ENCODE data around the gene SEPTIN8. TPM values are rescaled to one million over a fixed set of nuclear protein-coding genes. Genes with fewer than 3 reads are reported as not detected.
A peak's percentile ranks its signal among the peaks of the same experiment; 100 is the strongest.

The SEPTIN8 gene
- total RNA-seq, 4 donors from 2014 or later, result 33.6 to 85.8 (median 56.2) TPM

GRCh38 chr5:132776938-132777208, 166 bp downstream of the SEPTIN8 start:
- Histone ChIP-seq H3K27me3 (no peaks in the 10 kb centered on the region), H3K4me1 (peaks cover 0 to 33% (median 7%) of the 10 kb centered on the region in 4 donors), H3K27ac (peak overlapping the region; percentile 63 to 83 (median 71)), H3K9me3 (no peaks in the 10 kb centered on the region), H3K4me3 (peak overlapping the region; percentile 81 to 98 (median 90)), H3K36me3 (no peaks in the 10 kb centered on the region)
- TF ChIP-seq POLR2A (IDR thresholded peaks at IDR 0.05), result no peak
- TF ChIP-seq CTCF (IDR thresholded peaks at IDR 0.05), result no peak
- no peak for DNase-seq

- TF ChIP-seq POLR2A (IDR thresholded peaks at IDR 0.05), result peak in 1 of 2 donors; percentile 20
- TF ChIP-seq CTCF (IDR thresholded peaks at IDR 0.05), result no peak
- no peaks in the 10 kb centered on the region for H3K36me3 ChIP-seq
- H3K4me3 ChIP-seq, result peak overlapping the region; percentile 81 to 98 (median 90)
- peak overlapping the region; percentile 63 to 83 (median 71) for H3K27ac ChIP-seq
- peak in 2 of 3 donors; percentile 51 to 57 for DNase-seq
- H3K4me1 ChIP-seq, result peaks cover 0 to 36% (median 7%) of the 10 kb centered on the region in 4 donors
- no peaks in the 10 kb centered on the region for H3K27me3 ChIP-seq
- no peaks in the 10 kb centered on the region for H3K9me3 ChIP-seq
Observed at GRCh38 chr5:132776131-132776937, 705 bp downstream of the SEPTIN8 start.

DNA sequence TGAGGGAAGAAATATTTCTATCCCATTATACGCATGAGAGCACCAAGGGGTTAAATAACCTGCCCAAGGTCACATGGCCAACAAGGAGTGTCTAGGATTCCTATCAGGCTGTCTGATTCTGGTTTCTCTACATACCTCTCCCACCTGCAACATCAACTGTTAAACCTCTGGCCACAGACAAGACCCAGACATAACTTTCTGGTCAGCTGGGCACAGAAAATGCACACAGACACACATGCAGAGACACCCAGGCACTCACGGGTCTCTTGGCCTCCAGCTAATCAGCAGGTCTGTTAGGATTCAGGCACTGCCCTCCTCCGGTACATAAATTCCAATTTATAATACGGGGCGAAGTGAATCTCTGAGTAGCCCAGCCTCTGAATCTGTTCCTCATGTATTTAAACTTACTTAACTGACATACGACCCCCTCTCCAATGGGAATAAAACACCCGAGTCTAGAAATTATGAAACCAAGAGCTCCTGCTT, 1.5 kb downstream of the SEPTIN8 start:
- Histone ChIP-seq H3K9me3 (no peaks in the 10 kb centered on the region), H3K27ac (peak overlapping the region in 2 of 4 donors; percentile 3 to 63), H3K27me3 (no peaks in the 10 kb centered on the region), H3K4me1 (peaks cover 0 to 39% (median 7%) of the 10 kb centered on the region in 4 donors), H3K36me3 (no peaks in the 10 kb centered on the region), H3K4me3 (peak overlapping the region in 2 of 4 donors; percentile 91 to 98)
- DNase-seq, result peak in 1 of 3 donors; percentile 41
- TF ChIP-seq CTCF (IDR thresholded peaks at IDR 0.05) (no peak), POLR2A (IDR thresholded peaks at IDR 0.05) (no peak)

- H3K9me3 ChIP-seq, result no peaks in the 10 kb centered on the region
- peak overlapping the region in 1 of 4 donors; percentile 3 for H3K27ac ChIP-seq
- no peaks in the 10 kb centered on the region for H3K36me3 ChIP-seq
- DNase-seq, result peak in 1 of 3 donors; percentile 42
- no peak overlapping the region for H3K4me3 ChIP-seq
- H3K4me1 ChIP-seq, result peaks cover 0 to 39% (median 7%) of the 10 kb centered on the region in 4 donors
- TF ChIP-seq POLR2A (IDR thresholded peaks at IDR 0.05), result no peak
- TF ChIP-seq CTCF (IDR thresholded peaks at IDR 0.05), result no peak
- H3K27me3 ChIP-seq, result no peaks in the 10 kb centered on the region
Observed at GRCh38 chr5:132774896-132775295, 2.1 kb downstream of the SEPTIN8 start.

GRCh38 chr5:132774406-132774805, 2.6 kb downstream of the SEPTIN8 start:
- Histone ChIP-seq H3K36me3 (no peaks in the 10 kb centered on the region), H3K27ac (no peak overlapping the region), H3K4me3 (no peak overlapping the region), H3K4me1 (peaks cover 0 to 39% (median 7%) of the 10 kb centered on the region in 4 donors), H3K27me3 (no peaks in the 10 kb centered on the region), H3K9me3 (no peaks in the 10 kb centered on the region)
- peak in 1 of 3 donors; percentile 35 for DNase-seq
- no peak for TF ChIP-seq CTCF (IDR thresholded peaks at IDR 0.05)
- TF ChIP-seq POLR2A (IDR thresholded peaks at IDR 0.05), result no peak

All from Peyer's patch (tissue), 4 donors.